NCI-H1417 (cell line): ENCODE results near the gene SLC8A2.

Experiments used
- DNase-seq, 3 experiments: peaks; one replicate each; lab custom pipeline; 2025; lab: John Stamatoyannopoulos, UW

The SLC8A2 gene

GRCh38 chr19:47471733-47472457, at the start of gene SLC8A2:
Gene SLC8A2, minus strand, starts transcription at chr19:47471893. Its CDS starts 5,490 bp downstream, at chr19:47466403.
- peak in 2 of 3 experiments; percentile 71 to 78 for DNase-seq

- no peak for DNase-seq
Measured at GRCh38 chr19:47520839-47521238, 49.1 kb upstream of the SLC8A2 start.

GRCh38 chr19:47520343-47520806, 48.7 kb upstream of the SLC8A2 start:
- no peak for DNase-seq

- no peak for DNase-seq
Measured at GRCh38 chr19:47518854-47519253, 47.2 kb upstream of the SLC8A2 start.

GRCh38 chr19:47518139-47518538, 46.4 kb upstream of the SLC8A2 start:
- DNase-seq = no peak

- DNase-seq = peak; percentile 99 to 100 (median 100)
Measured at GRCh38 chr19:47514869-47515588, 43.3 kb upstream of the SLC8A2 start, which contains the start of gene NAPA. Gene NAPA, minus strand, starts transcription at chr19:47515063. Its CDS starts 123 bp downstream, at chr19:47514940.

- DNase-seq = peak in 1 of 3 experiments; percentile 16
Measured at GRCh38 chr19:47514151-47514868, 42.6 kb upstream of the SLC8A2 start.

- DNase-seq = no peak
Measured at GRCh38 chr19:47512948-47513319, 41.2 kb upstream of the SLC8A2 start.

GRCh38 chr19:47512183-47512947, 40.7 kb upstream of the SLC8A2 start:
- no peak for DNase-seq

- no peak for DNase-seq
Measured at GRCh38 chr19:47511681-47512080, 40.0 kb upstream of the SLC8A2 start.

GRCh38 chr19:47511128-47511517, 39.4 kb upstream of the SLC8A2 start:
- no peak for DNase-seq

- no peak for DNase-seq
Measured at GRCh38 chr19:47510516-47511127, 38.9 kb upstream of the SLC8A2 start.

GRCh38 chr19:47509973-47510372, 38.3 kb upstream of the SLC8A2 start:
- no peak for DNase-seq

- no peak for DNase-seq
Measured at GRCh38 chr19:47509170-47509847, 37.6 kb upstream of the SLC8A2 start.

GRCh38 chr19:47508721-47509120, 37.0 kb upstream of the SLC8A2 start:
- DNase-seq = no peak

GRCh38 chr19:47507924-47508553, 36.3 kb upstream of the SLC8A2 start:
- no peak for DNase-seq

GRCh38 chr19:47507012-47507411, 35.3 kb upstream of the SLC8A2 start:
- DNase-seq = no peak

GRCh38 chr19:47506459-47506858, 34.8 kb upstream of the SLC8A2 start:
- DNase-seq = no peak

- DNase-seq = no peak
Measured at GRCh38 chr19:47505506-47505905, 33.8 kb upstream of the SLC8A2 start.

- no peak for DNase-seq
Measured at GRCh38 chr19:47503826-47504150, 32.1 kb upstream of the SLC8A2 start.
